ENCODE data around the gene RPL13A. TPM values are rescaled to one million over a fixed set of nuclear protein-coding genes. Genes with fewer than 3 reads are reported as not detected.

Gene RPL13A
- total and polyA plus RNA-seq, 9 of the 15 experiments (the other 6 are each of a cell fraction or from before 2014, with no cell fraction given), result 1,744 to 5,482 (median 2,949) TPM

DNA sequence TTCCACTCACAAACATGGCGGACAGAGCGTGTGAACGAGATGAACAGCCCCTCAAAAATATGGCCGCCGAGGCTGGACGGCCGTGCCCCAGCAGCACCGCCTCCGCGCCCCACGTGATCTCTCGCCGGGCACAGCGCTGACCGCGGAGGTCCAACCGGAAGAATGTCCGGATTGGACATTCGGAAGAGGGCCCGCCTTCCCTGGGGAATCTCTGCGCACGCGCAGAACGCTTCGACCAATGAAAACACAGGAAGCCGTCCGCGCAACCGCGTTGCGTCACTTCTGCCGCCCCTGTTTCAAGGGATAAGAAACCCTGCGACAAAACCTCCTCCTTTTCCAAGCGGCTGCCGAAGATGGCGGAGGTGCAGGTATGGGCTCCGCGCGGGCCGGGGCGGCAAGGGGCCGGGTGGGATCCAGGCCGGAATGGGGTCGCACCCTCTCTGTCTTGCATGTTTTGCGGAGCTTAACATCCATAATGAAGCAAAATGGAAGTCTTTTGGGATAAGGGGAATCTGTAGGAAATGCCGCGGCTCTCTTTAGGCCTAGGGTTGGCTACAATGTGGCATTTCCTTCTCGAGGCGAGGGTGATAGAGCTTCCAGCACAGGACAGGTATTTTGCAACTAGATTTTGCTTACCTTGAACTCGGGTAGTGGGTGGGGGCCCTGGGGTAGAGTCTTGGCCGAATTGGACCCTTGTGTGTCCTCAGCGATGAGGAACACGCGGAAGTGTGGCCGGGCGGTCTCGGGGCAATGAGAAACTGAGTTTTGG lies at the start of gene RPL13A (continued):
- peak; percentile 92 for TF ChIP-seq MEIS2 (IDR thresholded peaks at IDR 0.05; ENCODE audit: partially characterized antibody)
- TF ChIP-seq ASH1L (IDR thresholded peaks at IDR 0.05; ENCODE audit: borderline replicate concordance, low read depth, partially characterized antibody), result peak; percentile 68
- TF ChIP-seq ATF1 (CRISPR knock-in tag; IDR thresholded peaks at IDR 0.05), result peak; percentile 60; the same call in 1 of the 2 replicates
- TF ChIP-seq ATF1 (tag; IDR thresholded peaks at IDR 0.05), result peak; percentile 98
- no peak for TF ChIP-seq NFATC3 (IDR thresholded peaks at IDR 0.05)
- 0 out of 2 replicates have a peak, but pooled peaks have one; percentile 31 for TF ChIP-seq HDAC6 (IDR thresholded peaks at IDR 0.05; ENCODE audit: low read depth, low read length)
- TF ChIP-seq, protein P1, sequence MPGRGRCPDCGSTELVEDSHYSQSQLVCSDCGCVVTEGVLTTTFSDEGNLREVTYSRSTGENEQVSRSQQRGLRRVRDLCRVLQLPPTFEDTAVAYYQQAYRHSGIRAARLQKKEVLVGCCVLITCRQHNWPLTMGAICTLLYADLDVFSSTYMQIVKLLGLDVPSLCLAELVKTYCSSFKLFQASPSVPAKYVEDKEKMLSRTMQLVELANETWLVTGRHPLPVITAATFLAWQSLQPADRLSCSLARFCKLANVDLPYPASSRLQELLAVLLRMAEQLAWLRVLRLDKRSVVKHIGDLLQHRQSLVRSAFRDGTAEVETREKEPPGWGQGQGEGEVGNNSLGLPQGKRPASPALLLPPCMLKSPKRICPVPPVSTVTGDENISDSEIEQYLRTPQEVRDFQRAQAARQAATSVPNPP (IDR thresholded peaks at IDR 0.05; ENCODE audit: borderline replicate concordance, insufficient read depth, insufficient read length), result no peak
- no peak for TF ChIP-seq GATAD2B (IDR thresholded peaks at IDR 0.05; ENCODE audit: borderline replicate concordance)
- TF ChIP-seq KLF10 (CRISPR knock-in tag; IDR thresholded peaks at IDR 0.05), result no peak
- TF ChIP-seq, protein P2, sequence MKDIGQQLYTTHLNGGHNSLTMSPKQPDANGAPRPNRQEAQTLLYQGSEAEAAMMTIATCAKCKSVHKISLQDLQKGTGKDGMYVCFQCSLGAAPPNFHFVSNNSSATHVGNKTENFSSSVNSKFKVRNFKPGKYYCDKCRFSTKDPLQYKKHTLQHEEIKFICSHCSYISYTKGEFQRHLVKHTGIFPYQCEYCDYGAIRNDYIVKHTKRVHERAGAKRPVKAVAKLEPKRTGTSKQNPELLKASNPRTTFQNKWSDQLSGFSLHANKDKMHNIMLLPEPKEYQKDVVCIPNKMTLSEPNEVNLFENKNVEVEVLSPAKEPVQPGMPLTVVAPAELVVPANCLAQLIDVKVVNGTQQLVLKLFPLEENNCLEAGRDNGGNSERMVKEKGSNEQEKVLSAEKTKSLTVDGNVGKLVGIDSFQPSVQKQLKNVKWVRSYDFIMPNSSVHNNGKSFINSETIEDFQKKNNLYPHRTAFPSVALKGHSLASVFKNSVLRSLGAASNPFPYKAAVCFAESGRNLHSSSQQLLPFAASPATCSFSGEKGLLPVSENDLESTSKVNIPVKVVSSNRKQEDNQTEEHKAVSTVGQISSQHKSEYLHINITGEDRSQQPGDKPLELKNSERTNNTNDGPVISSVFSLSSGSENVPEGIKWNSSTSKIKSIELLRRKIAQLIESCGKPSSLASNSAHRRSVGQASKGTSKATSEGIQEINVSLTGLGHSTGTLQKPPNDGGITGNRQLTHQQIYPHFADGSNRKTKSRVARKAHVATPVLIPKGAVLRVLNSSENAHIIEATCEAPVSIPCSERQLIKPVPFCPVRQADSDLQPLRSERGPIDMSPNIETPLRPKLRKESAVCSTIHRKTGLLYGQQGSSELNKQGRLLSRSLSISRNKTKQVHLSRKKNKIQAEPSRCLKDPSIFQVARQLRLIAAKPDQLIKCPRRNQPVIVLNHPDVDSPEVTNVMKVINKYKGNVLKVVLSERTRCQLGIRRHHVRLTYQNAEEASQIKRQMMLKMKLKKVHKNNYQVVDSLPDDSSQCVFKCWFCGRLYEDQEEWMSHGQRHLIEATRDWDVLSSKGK (CRISPR knock-in tag; IDR thresholded peaks at IDR 0.05), result no peak
- TF ChIP-seq NR2C2 (CRISPR knock-in tag; IDR thresholded peaks at IDR 0.05), result no peak
- TF ChIP-seq NR2C2 (tag; IDR thresholded peaks at IDR 0.05), result peak; percentile 83
- no peak; the same call in 1 of the 2 replicates for TF ChIP-seq OTX1 (CRISPR knock-in tag; IDR thresholded peaks at IDR 0.05)
- 0 out of 2 replicates have a peak, but pooled peaks have one; percentile 69 for TF ChIP-seq HNRNPL (IDR thresholded peaks at IDR 0.05; ENCODE audit: low read depth, low read length)
- TF ChIP-seq ZNF133 (CRISPR knock-in tag; IDR thresholded peaks at IDR 0.05), result no peak
- no peak for TF ChIP-seq THRAP3 (IDR thresholded peaks at IDR 0.05; ENCODE audit: borderline replicate concordance)
- TF ChIP-seq NR2F6 (CRISPR knock-in tag; IDR thresholded peaks at IDR 0.05), result no peak
- TF ChIP-seq, protein P3, sequence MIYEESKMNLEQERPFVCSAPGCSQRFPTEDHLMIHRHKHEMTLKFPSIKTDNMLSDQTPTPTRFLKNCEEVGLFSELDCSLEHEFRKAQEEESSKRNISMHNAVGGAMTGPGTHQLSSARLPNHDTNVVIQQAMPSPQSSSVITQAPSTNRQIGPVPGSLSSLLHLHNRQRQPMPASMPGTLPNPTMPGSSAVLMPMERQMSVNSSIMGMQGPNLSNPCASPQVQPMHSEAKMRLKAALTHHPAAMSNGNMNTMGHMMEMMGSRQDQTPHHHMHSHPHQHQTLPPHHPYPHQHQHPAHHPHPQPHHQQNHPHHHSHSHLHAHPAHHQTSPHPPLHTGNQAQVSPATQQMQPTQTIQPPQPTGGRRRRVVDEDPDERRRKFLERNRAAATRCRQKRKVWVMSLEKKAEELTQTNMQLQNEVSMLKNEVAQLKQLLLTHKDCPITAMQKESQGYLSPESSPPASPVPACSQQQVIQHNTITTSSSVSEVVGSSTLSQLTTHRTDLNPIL (CRISPR knock-in tag; IDR thresholded peaks at IDR 0.05), result peak; percentile 53; the same call in 1 of the 2 replicates
- no peak for TF ChIP-seq ETS2 (tag; IDR thresholded peaks at IDR 0.05; ENCODE audit: borderline replicate concordance, poor library complexity, severe bottlenecking)
- TF ChIP-seq ZKSCAN8 (CRISPR knock-in tag; IDR thresholded peaks at IDR 0.05), result no peak
- TF ChIP-seq PYGO2 (tag; IDR thresholded peaks at IDR 0.05), result no peak
